IMR-90 (cell line): ENCODE results near the gene ROBO1. TPM values are rescaled to one million over a fixed set of nuclear protein-coding genes. Genes with fewer than 3 reads are reported as not detected.

Experiments
- ATAC-seq: fragments of 200-7000 bp; cut with Tn5 transposase; 2 replicates; pipeline ENCODE4 v1.9.1; 2020; ENCODE audit warnings: low read depth, mild to moderate bottlenecking, moderate library complexity
- BruUV-seq: library from RNA; stranded (reverse); fragments of 400-500 nt; replicated peaks from 2 replicates; lab custom pipeline; 2021; lab: Mats Ljungman, UMichigan
- CTCF ChIA-PET: fragments of 300-600 bp; formaldehyde crosslinking; extraction: SDS; loops from one replicate; lab custom pipeline; 2021; ENCODE audit warnings: antibody characterized with exemption; lab: Yijun Ruan, JAX
- POLR2A ChIA-PET: fragments of 300-600 bp; sonication (Branson Sonifier 250); formaldehyde crosslinking; loops from one replicate; lab custom pipeline; 2022; ENCODE audit warnings: antibody characterized with exemption; ENCODE audit not compliant: unreplicated experiment; lab: Charles Lee
- DNase-seq: peaks from one replicate; pipeline ENCODE4 v3.0.0; 2013
- H2AFZ ChIP-seq: replicated peaks from 2 replicates; pipeline ENCODE3; 2013; ENCODE audit warnings: low read length, mild to moderate bottlenecking; ENCODE audit not compliant: poor library complexity
- H2AK5ac ChIP-seq: 2 replicates; pipeline ENCODE4 v1.6.1; 2013; ENCODE audit warnings: low read depth, low read length, inconsistent platforms
- H2AK9ac ChIP-seq: replicated peaks from 2 replicates; pipeline ENCODE3; 2013; ENCODE audit warnings: mild to moderate bottlenecking, low read depth, low read length, moderate library complexity; ENCODE audit not compliant: poor library complexity
- H2BK120ac ChIP-seq: 2 replicates; pipeline ENCODE4 v1.6.1; 2013; ENCODE audit warnings: low read depth, low read length, inconsistent platforms
- H2BK15ac ChIP-seq: 3 replicates; pipeline ENCODE4 v1.6.1; 2013; ENCODE audit warnings: low read depth, low read length, inconsistent platforms
- H2BK20ac ChIP-seq: 2 replicates; pipeline ENCODE4 v1.6.1; 2013; ENCODE audit warnings: low read depth, mild to moderate bottlenecking, inconsistent platforms, low read length, moderate library complexity
- H2BK5ac ChIP-seq: 2 replicates; pipeline ENCODE4 v1.6.1; 2013; ENCODE audit warnings: mild to moderate bottlenecking, low read depth, low read length, inconsistent platforms; ENCODE audit not compliant: poor library complexity, severe bottlenecking
- H3K14ac ChIP-seq: replicated peaks from 2 replicates; pipeline ENCODE4 v1.6.1; 2013; ENCODE audit warnings: low read depth, low read length, inconsistent platforms
- H3K18ac ChIP-seq: 2 replicates; pipeline ENCODE4 v1.6.1; 2013; ENCODE audit warnings: low read depth, low read length, control low read depth
- H3K23ac ChIP-seq: 2 replicates; pipeline ENCODE4 v1.6.1; 2013; ENCODE audit warnings: low read depth, low read length, inconsistent platforms
- H3K27ac ChIP-seq: 2 replicates; pipeline ENCODE4 v1.5.1; 2013; ENCODE audit warnings: mild to moderate bottlenecking, control low read depth, low read length; ENCODE audit not compliant: insufficient read depth
- H3K27me3 ChIP-seq: 2 replicates; pipeline ENCODE4 v1.6.1; 2013; ENCODE audit warnings: low read length; ENCODE audit not compliant: control insufficient read depth, insufficient read depth
- H3K36me3 ChIP-seq: 2 replicates; pipeline ENCODE4 v1.6.1; 2013; ENCODE audit warnings: low read length, mixed read lengths; ENCODE audit not compliant: control insufficient read depth, insufficient read depth
- H3K4ac ChIP-seq: 2 replicates; pipeline ENCODE4 v1.6.1; 2013; ENCODE audit warnings: low read depth, low read length, inconsistent platforms
- H3K4me1 ChIP-seq: 2 replicates; pipeline ENCODE4 v1.6.1; 2013; ENCODE audit warnings: low read length, mixed read lengths; ENCODE audit not compliant: control insufficient read depth, insufficient read depth
- H3K4me2 ChIP-seq: 2 replicates; pipeline ENCODE4 v1.6.1; 2013; ENCODE audit warnings: low read depth, mild to moderate bottlenecking, control low read depth, low read length, moderate library complexity
- H3K4me3 ChIP-seq: 2 replicates; pipeline ENCODE4 v1.5.1; 2013; ENCODE audit warnings: low read depth, mild to moderate bottlenecking, control low read depth, low read length, moderate library complexity; ENCODE audit not compliant: insufficient read depth
- H3K56ac ChIP-seq: 2 replicates; pipeline ENCODE4 v1.6.1; 2013; ENCODE audit warnings: low read length, inconsistent platforms; ENCODE audit not compliant: insufficient read depth; ENCODE audit errors: extremely low read depth
- H3K79me1 ChIP-seq, 2 experiments: 2 replicates each; pipeline ENCODE4 v1.6.1; 2013; ENCODE audit warnings: low read length in 2 of 2, inconsistent platforms in 1 of 2, low read depth in 1 of 2
- H3K9ac ChIP-seq: 2 replicates; pipeline ENCODE4 v1.6.1; 2013; ENCODE audit warnings: low read depth, low read length, control low read depth
- H3K9me1 ChIP-seq: 2 replicates; pipeline ENCODE4 v1.6.1; 2013; ENCODE audit warnings: low read length, inconsistent platforms; ENCODE audit not compliant: insufficient read depth
- H3K9me3 ChIP-seq: 2 replicates; pipeline ENCODE4 v1.6.1; 2013; ENCODE audit warnings: low read length; ENCODE audit not compliant: control insufficient read depth, insufficient read depth
- H4K20me1 ChIP-seq: 2 replicates; pipeline ENCODE4 v1.6.1; 2013; ENCODE audit warnings: low read length, inconsistent platforms; ENCODE audit not compliant: insufficient read depth
- H4K5ac ChIP-seq: 2 replicates; pipeline ENCODE4 v1.6.1; 2013; ENCODE audit warnings: mild to moderate bottlenecking, low read depth, low read length, control low read depth
- H4K8ac ChIP-seq, 2 experiments: 2 replicates each; pipeline ENCODE4 v1.6.1; 2013; ENCODE audit warnings: low read depth in 2 of 2, low read length in 2 of 2, control low read depth in 1 of 2, inconsistent platforms in 1 of 2
- H4K91ac ChIP-seq: 2 replicates; pipeline ENCODE4 v1.6.1; 2013; ENCODE audit warnings: low read depth, low read length, inconsistent platforms; ENCODE audit not compliant: insufficient read depth
- BHLHE40 ChIP-seq: fragments of 150-350 bp; IDR thresholded peaks from 2 replicates; pipeline ENCODE4 v1.6.1; 2016; ENCODE audit warnings: mild to moderate bottlenecking, low read depth, low read length
- CEBPB ChIP-seq: IDR thresholded peaks from 2 replicates; pipeline ENCODE4 v1.6.1; 2012; ENCODE audit warnings: low read depth, low read length, improper control_type of control experiment
- CHD1 ChIP-seq: IDR thresholded peaks from 2 replicates; pipeline ENCODE4 v1.6.1; 2012; ENCODE audit warnings: low read depth, low read length, improper control_type of control experiment
- FOS ChIP-seq: fragments of 150-350 bp; IDR thresholded peaks from 2 replicates; pipeline ENCODE4 v1.6.1; 2016; ENCODE audit warnings: low read depth, low read length
- MAFK ChIP-seq: IDR thresholded peaks from 2 replicates; pipeline ENCODE4 v1.6.1; 2012; ENCODE audit warnings: low read depth, low read length, improper control_type of control experiment
- MAZ ChIP-seq: IDR thresholded peaks from 2 replicates; pipeline ENCODE4 v1.6.1; 2012; ENCODE audit warnings: low read depth, mild to moderate bottlenecking, low read length, improper control_type of control experiment, moderate library complexity, borderline replicate concordance
- MXI1 ChIP-seq: IDR thresholded peaks from 2 replicates; pipeline ENCODE4 v1.6.1; 2012; ENCODE audit warnings: low read depth, mild to moderate bottlenecking, low read length, moderate library complexity, borderline replicate concordance
- NFE2L2 ChIP-seq: fragments of 150-350 bp; IDR thresholded peaks from 2 replicates; pipeline ENCODE4 v1.6.1; 2016; ENCODE audit warnings: low read depth, mild to moderate bottlenecking, low read length
- POLR2A ChIP-seq: IDR thresholded peaks from 2 replicates; pipeline ENCODE4 v1.6.1; 2012; ENCODE audit warnings: mild to moderate bottlenecking, low read depth, low read length
- RAD21 ChIP-seq: IDR thresholded peaks from 2 replicates; pipeline ENCODE4 v1.6.1; 2012; ENCODE audit warnings: low read length, improper control_type of control experiment
- RCOR1 ChIP-seq: IDR thresholded peaks from 2 replicates; pipeline ENCODE4 v1.6.1; 2012; ENCODE audit warnings: mild to moderate bottlenecking, low read length, improper control_type of control experiment; ENCODE audit not compliant: insufficient replicate concordance
- RFX5 ChIP-seq: IDR thresholded peaks from 2 replicates; pipeline ENCODE4 v1.8.0; 2012; ENCODE audit warnings: low read depth, mild to moderate bottlenecking, low read length, moderate library complexity
- SMC3 ChIP-seq: fragments of 150-350 bp; IDR thresholded peaks from 2 replicates; pipeline ENCODE4 v1.6.1; 2016; ENCODE audit warnings: low read depth, mild to moderate bottlenecking, antibody characterized with exemption, low read length, moderate library complexity
- WGBS, 2 experiments: methylation state at CpG; one replicate each; pipeline versions ENCODE4 v1.1.5 to v1.1.7; 2013; ENCODE audit warnings: missing lambda C conversion rate in 2 of 2; ENCODE audit not compliant: insufficient read length in 1 of 2; ENCODE audit errors: extremely low coverage in 2 of 2; 5-methylcytosine and 5-hydroxymethylcytosine counted together
- dilution Hi-C: fragments of 300-500 bp; cut with HindIII; formaldehyde crosslinking; loops from one replicate; pipeline ENCODE4 v1.14.3; 2018; ENCODE audit warnings: low sequenced_read_pairs; ENCODE audit not compliant: unreplicated experiment
- in situ Hi-C: fragments of 300-500 bp; cut with MboI; formaldehyde crosslinking; loops from 3 replicates; pipeline ENCODE4 v1.14.3; 2019; ENCODE audit warnings: low sequenced_read_pairs, inconsistent platforms, mixed read lengths
- intact Hi-C: fragments of 100-400 bp; cut with micrococcal nuclease; formaldehyde crosslinking; loops from 2 replicates; pipeline ENCODE4 v1.10.0; 2022
- polyA plus RNA-seq, 3 experiments: library from polyadenylated mRNA; depleted of rRNA; stranded (reverse); fragments of >200 nt; gene quantifications; 2 replicates each; pipeline ENCODE4 v1.2.3, GENCODE V29; 2012; ENCODE audit warnings: low replicate concordance in 1 of 3
- total RNA-seq: library from RNA; depleted of rRNA; stranded (reverse); fragments of >200 nt; gene quantifications from 2 replicates; pipeline ENCODE4 v1.2.3, GENCODE V29; 2012
- TF ChIP-seq, protein P1 (sequence below): conservative IDR thresholded peaks from 2 replicates; pipeline ENCODE4 v1.5.1; 2012; ENCODE audit warnings: mild to moderate bottlenecking, low read depth, low read length, improper control_type of control experiment
- TF ChIP-seq, protein P2 (sequence below): fragments of 150-350 bp; IDR thresholded peaks from 2 replicates; pipeline ENCODE4 v1.6.1; 2016; ENCODE audit warnings: low read depth, mild to moderate bottlenecking, low read length, moderate library complexity, borderline replicate concordance
- TF ChIP-seq, protein P3 (sequence below): fragments of 150-350 bp; IDR thresholded peaks from 2 replicates; pipeline ENCODE4 v1.6.1; 2017; ENCODE audit warnings: mild to moderate bottlenecking, antibody characterized with exemption, low read length, low read depth

ROBO1 gene
- total and polyA plus RNA-seq, 2 of the 4 experiments (the other 2 are of a cell fraction) = 24.1 to 53.9 TPM

DNA sequence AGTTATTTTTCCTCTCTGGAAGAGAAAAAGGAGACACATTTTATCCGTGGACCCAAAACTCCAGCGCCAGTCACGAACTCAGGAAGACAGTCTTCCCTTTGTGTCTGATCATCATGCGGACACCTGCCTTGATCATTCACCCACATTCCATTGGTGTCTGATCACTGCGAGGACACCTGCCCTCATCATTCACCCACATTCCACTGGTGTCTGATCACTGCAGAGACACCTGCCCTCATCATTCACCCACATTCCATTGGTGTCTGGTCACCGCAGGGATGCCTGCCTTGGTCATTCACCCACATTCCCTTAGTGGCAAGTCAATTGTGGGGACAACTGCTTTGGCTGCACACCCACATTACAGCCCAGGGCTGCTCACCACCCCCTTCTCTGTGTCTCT, 148.9 kb downstream of the ROBO1 start:
- Histone ChIP-seq H3K9ac (no peak overlapping the region), H2BK20ac (no peak overlapping the region), H4K5ac (no peak overlapping the region), H2AK9ac (no peak overlapping the region), H3K36me3 (no peaks in the 10 kb centered on the region), H2BK15ac (no peak overlapping the region), H2AK5ac (no peak overlapping the region), H4K20me1 (no peaks in the 10 kb centered on the region), H3K4ac (no peak overlapping the region), H3K4me3 (no peak overlapping the region), H2BK120ac (no peak overlapping the region), H3K4me1 (no peaks in the 10 kb centered on the region), H3K27ac (no peak overlapping the region), H4K8ac (no peak overlapping the region), H3K4me2 (no peak overlapping the region), H3K9me1 (no peaks in the 10 kb centered on the region), H3K79me1 (no peaks in the 10 kb centered on the region), H3K9me3 (peaks cover 17% of the 10 kb centered on the region), H3K18ac (no peak overlapping the region), H2BK5ac (no peak overlapping the region), H4K91ac (no peak overlapping the region), H3K14ac (no peak overlapping the region), H3K56ac (no peak overlapping the region), H3K23ac (no peak overlapping the region), H3K27me3 (no peaks in the 10 kb centered on the region), H2AFZ (no peak overlapping the region)
- ATAC-seq (no peak), DNase-seq (no peak)
- TF ChIP-seq POLR2A (no peak), RAD21 (no peak), RFX5 (no peak), MAFK (no peak), MAZ (no peak), SMC3 (no peak), CEBPB (no peak), BHLHE40 (no peak), FOS (no peak), CHD1 (no peak), MXI1 (no peak), RCOR1 (no peak), NFE2L2 (no peak)
- TF ChIP-seq, protein P1, sequence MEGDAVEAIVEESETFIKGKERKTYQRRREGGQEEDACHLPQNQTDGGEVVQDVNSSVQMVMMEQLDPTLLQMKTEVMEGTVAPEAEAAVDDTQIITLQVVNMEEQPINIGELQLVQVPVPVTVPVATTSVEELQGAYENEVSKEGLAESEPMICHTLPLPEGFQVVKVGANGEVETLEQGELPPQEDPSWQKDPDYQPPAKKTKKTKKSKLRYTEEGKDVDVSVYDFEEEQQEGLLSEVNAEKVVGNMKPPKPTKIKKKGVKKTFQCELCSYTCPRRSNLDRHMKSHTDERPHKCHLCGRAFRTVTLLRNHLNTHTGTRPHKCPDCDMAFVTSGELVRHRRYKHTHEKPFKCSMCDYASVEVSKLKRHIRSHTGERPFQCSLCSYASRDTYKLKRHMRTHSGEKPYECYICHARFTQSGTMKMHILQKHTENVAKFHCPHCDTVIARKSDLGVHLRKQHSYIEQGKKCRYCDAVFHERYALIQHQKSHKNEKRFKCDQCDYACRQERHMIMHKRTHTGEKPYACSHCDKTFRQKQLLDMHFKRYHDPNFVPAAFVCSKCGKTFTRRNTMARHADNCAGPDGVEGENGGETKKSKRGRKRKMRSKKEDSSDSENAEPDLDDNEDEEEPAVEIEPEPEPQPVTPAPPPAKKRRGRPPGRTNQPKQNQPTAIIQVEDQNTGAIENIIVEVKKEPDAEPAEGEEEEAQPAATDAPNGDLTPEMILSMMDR = no peak
- TF ChIP-seq, protein P2, sequence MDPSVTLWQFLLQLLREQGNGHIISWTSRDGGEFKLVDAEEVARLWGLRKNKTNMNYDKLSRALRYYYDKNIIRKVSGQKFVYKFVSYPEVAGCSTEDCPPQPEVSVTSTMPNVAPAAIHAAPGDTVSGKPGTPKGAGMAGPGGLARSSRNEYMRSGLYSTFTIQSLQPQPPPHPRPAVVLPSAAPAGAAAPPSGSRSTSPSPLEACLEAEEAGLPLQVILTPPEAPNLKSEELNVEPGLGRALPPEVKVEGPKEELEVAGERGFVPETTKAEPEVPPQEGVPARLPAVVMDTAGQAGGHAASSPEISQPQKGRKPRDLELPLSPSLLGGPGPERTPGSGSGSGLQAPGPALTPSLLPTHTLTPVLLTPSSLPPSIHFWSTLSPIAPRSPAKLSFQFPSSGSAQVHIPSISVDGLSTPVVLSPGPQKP = no peak
- TF ChIP-seq, protein P3, sequence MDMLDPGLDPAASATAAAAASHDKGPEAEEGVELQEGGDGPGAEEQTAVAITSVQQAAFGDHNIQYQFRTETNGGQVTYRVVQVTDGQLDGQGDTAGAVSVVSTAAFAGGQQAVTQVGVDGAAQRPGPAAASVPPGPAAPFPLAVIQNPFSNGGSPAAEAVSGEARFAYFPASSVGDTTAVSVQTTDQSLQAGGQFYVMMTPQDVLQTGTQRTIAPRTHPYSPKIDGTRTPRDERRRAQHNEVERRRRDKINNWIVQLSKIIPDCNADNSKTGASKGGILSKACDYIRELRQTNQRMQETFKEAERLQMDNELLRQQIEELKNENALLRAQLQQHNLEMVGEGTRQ = no peak
- dilution Hi-C loops (no loop called here), in situ Hi-C loops (no loop called here), intact Hi-C loops (no loop called here)
- ChIA-PET CTCF (no interaction called here), POLR2A (no interaction called here)
- WGBS, 2 experiments = no CpG with 5 or more reads among the region's 6 CpGs
- no TSS peak for BruUV-seq
